Daoy (cell line): ENCODE data around the gene GRIK1. TPM values are rescaled to one million over a fixed set of nuclear protein-coding genes. Genes with fewer than 3 reads are reported as not detected.

Experiments
- DNase-seq: peaks from one replicate; pipeline ENCODE4 v3.0.0-alpha.2; 2015; ENCODE audit warnings: low read depth
- total RNA-seq: library from RNA; depleted of rRNA; stranded (reverse); fragments of >200 nt; shearing (Covaris generic); gene quantifications from 2 replicates; pipeline ENCODE4 v1.2.3, GENCODE V29; 2014

GRIK1 gene
- total RNA-seq, 1 experiment from 2014 or later, result not detected

- no peak for DNase-seq
These were observed 153.1 kb downstream of the GRIK1 start for GRCh38 chr21:29786496-29787360.

GRCh38 chr21:29777160-29777559 lies 162.6 kb downstream of the GRIK1 start:
- no peak for DNase-seq

GRCh38 chr21:29775462-29775861 lies 164.3 kb downstream of the GRIK1 start:
- DNase-seq, result no peak

- DNase-seq, result no peak
These were observed 168.2 kb downstream of the GRIK1 start for GRCh38 chr21:29771491-29772066.

- no peak for DNase-seq
These were observed 176.1 kb downstream of the GRIK1 start for GRCh38 chr21:29763674-29764073.

GRCh38 chr21:29762570-29763082 lies 177.2 kb downstream of the GRIK1 start:
- no peak for DNase-seq

GRCh38 chr21:29753216-29753615 lies 186.6 kb downstream of the GRIK1 start:
- DNase-seq, result no peak

- no peak for DNase-seq
These were observed 188.2 kb downstream of the GRIK1 start for GRCh38 chr21:29751473-29752185.

- DNase-seq, result no peak
These were observed 189.8 kb downstream of the GRIK1 start for GRCh38 chr21:29749957-29750356.

GRCh38 chr21:29749223-29749622 lies 190.6 kb downstream of the GRIK1 start:
- no peak for DNase-seq

GRCh38 chr21:29748391-29749167 lies 191.2 kb downstream of the GRIK1 start:
- DNase-seq, result no peak

- no peak for DNase-seq
These were observed 198.0 kb downstream of the GRIK1 start for GRCh38 chr21:29741761-29742160.

GRCh38 chr21:29739176-29739575 lies 200.6 kb downstream of the GRIK1 start:
- no peak for DNase-seq

- DNase-seq, result no peak
These were observed 201.1 kb downstream of the GRIK1 start for GRCh38 chr21:29738730-29739129.

GRCh38 chr21:29737186-29737585 lies 202.6 kb downstream of the GRIK1 start:
- no peak for DNase-seq

- DNase-seq, result no peak
These were observed 209.5 kb downstream of the GRIK1 start for GRCh38 chr21:29730281-29730680.

- DNase-seq, result no peak
These were observed 213.8 kb downstream of the GRIK1 start for GRCh38 chr21:29726044-29726443.

- DNase-seq, result no peak
These were observed 214.6 kb downstream of the GRIK1 start for GRCh38 chr21:29725025-29725736.

- DNase-seq, result no peak
These were observed 217.8 kb downstream of the GRIK1 start for GRCh38 chr21:29721964-29722363.

GRCh38 chr21:29721221-29721620 lies 218.6 kb downstream of the GRIK1 start:
- no peak for DNase-seq

GRCh38 chr21:29719521-29719920 lies 220.3 kb downstream of the GRIK1 start:
- no peak for DNase-seq
